Measurements from ENCODE around the gene ABCC1.

The ABCC1 gene

GRCh38 chr16:15974057-15974456 is 24.6 kb downstream of the ABCC1 start:
- no peak for DNase-seq (ENCODE audit: low read depth)
- TF ChIP-seq, protein P1, sequence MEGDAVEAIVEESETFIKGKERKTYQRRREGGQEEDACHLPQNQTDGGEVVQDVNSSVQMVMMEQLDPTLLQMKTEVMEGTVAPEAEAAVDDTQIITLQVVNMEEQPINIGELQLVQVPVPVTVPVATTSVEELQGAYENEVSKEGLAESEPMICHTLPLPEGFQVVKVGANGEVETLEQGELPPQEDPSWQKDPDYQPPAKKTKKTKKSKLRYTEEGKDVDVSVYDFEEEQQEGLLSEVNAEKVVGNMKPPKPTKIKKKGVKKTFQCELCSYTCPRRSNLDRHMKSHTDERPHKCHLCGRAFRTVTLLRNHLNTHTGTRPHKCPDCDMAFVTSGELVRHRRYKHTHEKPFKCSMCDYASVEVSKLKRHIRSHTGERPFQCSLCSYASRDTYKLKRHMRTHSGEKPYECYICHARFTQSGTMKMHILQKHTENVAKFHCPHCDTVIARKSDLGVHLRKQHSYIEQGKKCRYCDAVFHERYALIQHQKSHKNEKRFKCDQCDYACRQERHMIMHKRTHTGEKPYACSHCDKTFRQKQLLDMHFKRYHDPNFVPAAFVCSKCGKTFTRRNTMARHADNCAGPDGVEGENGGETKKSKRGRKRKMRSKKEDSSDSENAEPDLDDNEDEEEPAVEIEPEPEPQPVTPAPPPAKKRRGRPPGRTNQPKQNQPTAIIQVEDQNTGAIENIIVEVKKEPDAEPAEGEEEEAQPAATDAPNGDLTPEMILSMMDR (IDR thresholded peaks at IDR 0.05; ENCODE audit: low read depth, low read length, missing control alignments): no peak
- H3K4me3 ChIP-seq (ENCODE audit: low read depth, low read length): no peak overlapping the region

GRCh38 chr16:15975172-15975571 is 25.8 kb downstream of the ABCC1 start:
- no peak overlapping the region for H3K4me3 ChIP-seq (ENCODE audit: low read depth, low read length)
- TF ChIP-seq, protein P1 (IDR thresholded peaks at IDR 0.05; ENCODE audit: low read depth, low read length, missing control alignments): no peak
- DNase-seq (ENCODE audit: low read depth): no peak

- no peak for DNase-seq (ENCODE audit: low read depth)
- TF ChIP-seq, protein P1 (IDR thresholded peaks at IDR 0.05; ENCODE audit: low read depth, low read length, missing control alignments): no peak
- no peak overlapping the region for H3K4me3 ChIP-seq (ENCODE audit: low read depth, low read length)
Measured at GRCh38 chr16:15976225-15976812, 26.9 kb downstream of the ABCC1 start.

GRCh38 chr16:15976929-15977637 is 27.7 kb downstream of the ABCC1 start:
- no peak overlapping the region for H3K4me3 ChIP-seq (ENCODE audit: low read depth, low read length)
- no peak for DNase-seq (ENCODE audit: low read depth)
- TF ChIP-seq, protein P1 (IDR thresholded peaks at IDR 0.05; ENCODE audit: low read depth, low read length, missing control alignments): no peak

DNA sequence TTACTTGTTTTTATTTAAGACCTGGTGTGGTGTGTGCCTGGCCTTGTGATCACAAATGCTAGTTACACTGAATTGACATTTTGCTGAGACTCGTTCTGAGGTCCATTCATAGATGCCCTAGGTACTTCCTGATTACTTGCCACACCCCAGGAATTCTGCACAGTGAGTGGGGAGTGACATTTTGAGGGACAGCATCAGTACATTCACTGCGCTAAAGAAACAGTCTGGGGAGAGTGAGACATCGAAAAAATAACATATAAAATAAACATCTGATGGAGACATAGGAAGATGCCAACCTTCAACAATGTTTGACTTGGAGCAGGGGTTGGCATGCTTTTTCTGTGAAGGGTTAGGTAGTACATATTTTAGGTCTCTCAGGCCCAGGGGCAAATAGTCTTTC is 30.4 kb downstream of the ABCC1 start:
- H3K4me3 ChIP-seq (ENCODE audit: low read depth, low read length): no peak overlapping the region
- TF ChIP-seq, protein P1 (IDR thresholded peaks at IDR 0.05; ENCODE audit: low read depth, low read length, missing control alignments): no peak
- DNase-seq (ENCODE audit: low read depth): no peak

DNA sequence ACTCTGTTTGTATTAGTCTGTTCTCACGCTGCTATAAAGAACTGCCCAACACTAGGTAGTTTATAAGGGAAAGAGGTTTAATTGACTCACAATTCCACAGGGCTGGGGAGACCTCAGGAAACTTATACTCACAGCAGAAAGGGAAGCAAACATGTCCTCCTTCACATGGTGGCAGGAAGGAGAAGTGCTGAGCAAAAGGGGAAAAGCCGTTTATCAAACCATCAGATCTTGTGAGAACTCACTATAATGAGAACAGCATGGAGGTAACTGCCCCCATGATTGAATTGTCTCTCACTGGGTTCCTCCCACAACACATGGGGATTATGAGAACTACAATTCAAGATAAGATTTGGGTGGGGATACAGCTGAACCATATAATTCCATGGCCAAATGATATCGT is 30.9 kb downstream of the ABCC1 start:
- no peak for DNase-seq (ENCODE audit: low read depth)

More for the DNA sequence above, 30.9 kb downstream of the ABCC1 start:
- TF ChIP-seq, protein P1 (IDR thresholded peaks at IDR 0.05; ENCODE audit: low read depth, low read length, missing control alignments): no peak
- no peak overlapping the region for H3K4me3 ChIP-seq (ENCODE audit: low read depth, low read length)
